NB4 (cell line): Measurements from ENCODE around the gene SELENOP.

Experiments
- DNase-seq: peaks from one replicate; pipeline ENCODE4 v3.0.0; 2010; ENCODE audit warnings: low read depth
- H3K4me3 ChIP-seq: one replicate; pipeline ENCODE4 v1.5.1; 2011; ENCODE audit warnings: mild to moderate bottlenecking, low read depth, low read length, moderate library complexity
- CTCF ChIP-seq: IDR thresholded peaks from one replicate; pipeline ENCODE4 v1.5.1; 2012; ENCODE audit warnings: low read depth, low read length
- MAX ChIP-seq: IDR thresholded peaks from 2 replicates; pipeline ENCODE4 v1.6.1; 2011; ENCODE audit warnings: low read depth, low read length
- MYC ChIP-seq: IDR thresholded peaks from 2 replicates; pipeline ENCODE4 v1.6.1; 2011; ENCODE audit warnings: low read depth, low read length
- POLR2A ChIP-seq: IDR thresholded peaks from 2 replicates; pipeline ENCODE4 v1.6.1; 2011; ENCODE audit warnings: mild to moderate bottlenecking; ENCODE audit not compliant: insufficient read length; ENCODE audit errors: extremely low read depth

The SELENOP gene

GRCh38 chr5:42798284-42799240 lies 13.1 kb downstream of the SELENOP start:
- TF ChIP-seq MAX (no peak), CTCF (no peak), POLR2A (no peak), MYC (no peak)
- DNase-seq: no peak
- H3K4me3 ChIP-seq: no peak overlapping the region

GRCh38 chr5:42791151-42791550 lies 20.5 kb downstream of the SELENOP start:
- DNase-seq: no peak
- TF ChIP-seq MAX (no peak), MYC (no peak), POLR2A (no peak), CTCF (no peak)
- no peak overlapping the region for H3K4me3 ChIP-seq

GRCh38 chr5:42787845-42788244 lies 23.8 kb downstream of the SELENOP start:
- no peak for DNase-seq

GRCh38 chr5:42787073-42787472 lies 24.6 kb downstream of the SELENOP start:
- TF ChIP-seq POLR2A (no peak), MAX (no peak), CTCF (no peak), MYC (no peak)
- DNase-seq: no peak
- no peak overlapping the region for H3K4me3 ChIP-seq

More at GRCh38 chr5:42787845-42788244, 23.8 kb downstream of the SELENOP start:
- no peak overlapping the region for H3K4me3 ChIP-seq
- no peak for TF ChIP-seq POLR2A
- no peak for TF ChIP-seq CTCF
- no peak for TF ChIP-seq MAX
- TF ChIP-seq MYC: no peak

GRCh38 chr5:42785756-42786155 lies 25.9 kb downstream of the SELENOP start:
- no peak for DNase-seq
- TF ChIP-seq MAX: no peak
- no peak for TF ChIP-seq MYC
- no peak for TF ChIP-seq POLR2A
- TF ChIP-seq CTCF: no peak
- H3K4me3 ChIP-seq: no peak overlapping the region
